Fibroblast of pulmonary artery (primary cell): ENCODE measurements around the gene SSUH2.

Source experiments
- DNase-seq: peaks from one replicate; pipeline ENCODE4 v3.0.0-alpha.2; 2010; ENCODE audit warnings: low read depth
- H3K4me3 ChIP-seq: replicated peaks from 2 replicates; pipeline ENCODE4 v1.5.1; 2011; ENCODE audit warnings: low read depth, mild to moderate bottlenecking, control low read depth, low read length, moderate library complexity
- CTCF ChIP-seq: IDR thresholded peaks from 2 replicates; pipeline ENCODE4 v1.5.1; 2011; ENCODE audit warnings: mild to moderate bottlenecking, control low read depth, low read length, inconsistent platforms; ENCODE audit errors: missing control alignments

Gene SSUH2

GRCh38 chr3:8662594-8662993 lies 18.0 kb upstream of the SSUH2 start:
- no peak for TF ChIP-seq CTCF
- DNase-seq, result no peak
- H3K4me3 ChIP-seq, result no peak overlapping the region

GRCh38 chr3:8660175-8661118 lies 15.8 kb upstream of the SSUH2 start:
- peak; percentile 59 for DNase-seq
- no peak overlapping the region for H3K4me3 ChIP-seq
- no peak for TF ChIP-seq CTCF

GRCh38 chr3:8659242-8659641 lies 14.6 kb upstream of the SSUH2 start:
- TF ChIP-seq CTCF, result no peak
- no peak overlapping the region for H3K4me3 ChIP-seq
- no peak for DNase-seq

- no peak overlapping the region for H3K4me3 ChIP-seq
- DNase-seq, result peak; percentile 72
- TF ChIP-seq CTCF, result no peak
These were observed 14.0 kb upstream of the SSUH2 start for GRCh38 chr3:8658306-8659212.

GRCh38 chr3:8657804-8658305 lies 13.3 kb upstream of the SSUH2 start:
- no peak for TF ChIP-seq CTCF
- H3K4me3 ChIP-seq, result no peak overlapping the region
- DNase-seq, result no peak

- no peak for TF ChIP-seq CTCF
- no peak overlapping the region for H3K4me3 ChIP-seq
These were observed 11.6 kb upstream of the SSUH2 start for GRCh38 chr3:8656240-8656639.

More at GRCh38 chr3:8656240-8656639, 11.6 kb upstream of the SSUH2 start:
- no peak for DNase-seq
